ENCODE data around the gene FANK1.
"Not testable (repeated sequence)": the region's sequence is repeated elsewhere in the genome, so short reads cannot be mapped to it uniquely, and the experiment has no call there.

FANK1 gene

DNA sequence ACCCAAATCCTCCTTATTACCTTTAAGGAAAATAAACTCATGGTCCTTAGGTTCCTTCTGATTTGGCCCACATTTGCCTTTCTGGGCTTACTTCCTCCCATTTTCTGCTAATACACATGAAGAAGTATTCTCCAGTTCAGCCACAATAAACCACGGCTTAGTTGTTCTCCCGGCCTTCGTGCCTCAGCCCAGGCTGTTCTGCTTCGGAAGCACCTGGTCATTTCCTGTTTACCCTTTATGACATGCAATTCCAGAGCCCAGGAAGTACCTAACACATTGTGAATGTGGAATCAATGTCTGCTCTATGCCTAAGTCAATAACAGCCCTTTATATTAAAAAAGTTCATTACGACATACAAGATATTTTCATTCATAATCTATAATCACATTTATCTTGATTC lies 4.0 kb upstream of the FANK1 start:
- DNase-seq = not testable (repeated sequence)

DNA sequence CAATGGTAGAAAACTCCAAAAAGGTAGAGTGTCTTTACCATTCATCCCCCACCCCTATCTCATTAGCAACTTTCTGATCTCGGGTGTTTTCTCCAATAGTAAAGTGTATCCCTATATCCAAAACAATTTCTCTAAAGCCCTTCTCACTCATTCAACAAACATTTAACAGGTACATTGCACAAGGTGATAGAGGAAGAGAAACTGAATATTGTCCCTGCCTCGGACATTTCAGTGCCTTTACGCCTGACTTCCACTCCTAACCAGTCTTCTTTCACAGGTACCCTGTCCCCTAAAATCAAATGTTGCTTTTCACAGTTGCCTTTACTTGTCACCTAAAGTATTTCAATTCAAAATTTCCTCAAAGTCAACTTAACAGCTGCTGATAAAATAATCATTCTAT lies 2.2 kb upstream of the FANK1 start:
- not testable (repeated sequence) for DNase-seq

GRCh38 chr10:125895130-125896087 lies 955 bp upstream of the FANK1 start:
- DNase-seq = peak; percentile 11 to 17

DNA sequence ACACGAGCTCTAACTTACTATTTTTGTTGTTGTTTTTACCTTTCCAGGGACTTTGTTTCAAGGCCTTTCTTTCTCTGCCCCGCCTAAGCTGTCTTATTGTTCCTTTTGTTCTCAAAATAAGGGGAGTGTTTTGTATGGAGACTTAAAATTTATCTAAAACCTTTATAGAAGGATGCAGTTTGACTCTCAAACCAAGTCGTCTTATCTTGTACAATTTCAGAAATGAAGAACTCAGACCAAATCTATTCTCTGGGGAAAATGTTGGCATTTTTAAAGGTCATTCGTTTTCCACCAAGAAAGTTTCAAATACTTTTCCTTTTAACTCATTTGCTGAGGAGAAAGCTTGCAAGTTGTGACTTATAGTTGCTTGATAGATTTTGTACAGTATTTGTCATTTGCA lies 953 bp downstream of the FANK1 start:
- DNase-seq = not testable (repeated sequence)

- DNase-seq = peak in 1 of 2 experiments; percentile 5
Measured at GRCh38 chr10:125900963-125901362, 4.6 kb downstream of the FANK1 start.

DNA sequence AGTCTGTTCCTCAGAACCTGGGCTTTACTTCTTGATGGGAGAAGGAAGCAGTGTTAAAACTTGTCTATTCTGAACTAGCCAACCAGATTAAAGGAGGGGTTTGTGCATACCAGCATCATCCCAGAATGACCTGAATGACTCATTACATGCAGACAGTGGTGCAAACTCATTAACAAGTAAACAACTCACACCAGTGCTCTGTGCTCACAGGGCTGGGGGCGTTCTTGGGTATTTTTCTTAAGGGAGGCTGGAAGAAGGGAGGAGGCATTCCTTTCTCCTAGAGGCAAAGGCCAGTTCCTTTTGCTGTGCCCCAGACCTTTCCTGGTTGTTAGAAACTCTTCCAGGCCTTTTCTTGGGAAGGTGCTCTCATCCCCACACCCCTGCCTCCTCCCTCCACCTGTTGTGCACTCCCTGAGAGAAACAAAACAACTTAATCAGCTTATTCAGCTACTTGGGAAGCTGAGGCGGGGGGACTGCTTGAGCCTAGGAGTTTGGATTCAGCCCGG lies 6.8 kb downstream of the FANK1 start:
- DNase-seq = not testable (repeated sequence)

GRCh38 chr10:125905069-125905994 lies 9.0 kb downstream of the FANK1 start:
- not testable (repeated sequence) for DNase-seq

GRCh38 chr10:125907598-125907997 lies 11.2 kb downstream of the FANK1 start:
- not testable (repeated sequence) for DNase-seq

DNA sequence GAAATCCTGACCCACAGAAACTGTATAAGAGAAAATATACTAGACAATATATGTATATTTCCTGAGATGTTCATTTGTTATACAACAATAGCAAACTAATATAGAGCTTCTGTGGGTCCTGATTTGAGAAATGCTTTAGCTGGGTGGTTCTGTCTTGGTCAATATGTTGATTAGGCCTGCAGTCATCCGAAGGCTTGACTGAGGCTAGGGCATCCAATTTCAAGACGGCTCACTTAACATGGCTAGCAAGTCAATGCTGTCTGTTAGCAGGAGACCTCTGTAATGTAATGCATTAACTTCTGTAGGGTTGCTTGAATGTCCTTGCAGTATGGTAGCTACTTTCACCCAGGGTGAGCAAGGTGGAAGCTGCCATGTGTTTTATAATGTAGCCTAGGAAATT lies 12.4 kb downstream of the FANK1 start:
- DNase-seq = not testable (repeated sequence)

GRCh38 chr10:125909491-125909890 lies 13.1 kb downstream of the FANK1 start:
- not testable (repeated sequence) for DNase-seq

GRCh38 chr10:125911145-125911544 lies 14.8 kb downstream of the FANK1 start:
- no peak for DNase-seq

DNA sequence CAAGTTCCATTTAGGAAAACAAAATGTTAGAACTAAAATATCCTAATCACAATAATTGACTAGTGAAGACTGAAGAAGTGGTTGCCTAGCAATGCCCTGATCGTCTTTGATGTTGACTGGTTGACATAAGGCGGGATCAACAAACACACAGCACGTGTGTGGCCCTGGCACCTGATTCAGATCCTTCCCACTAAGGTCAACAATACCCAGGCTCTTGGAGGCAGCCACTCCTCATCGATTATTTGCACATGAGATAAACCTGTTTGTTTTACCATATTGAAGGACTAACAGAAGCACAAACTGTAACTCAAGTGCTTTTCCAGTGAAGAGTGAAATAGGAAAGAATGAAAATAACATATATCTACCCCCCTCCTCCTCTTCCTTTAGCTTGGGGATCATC lies 15.6 kb downstream of the FANK1 start:
- DNase-seq = no peak

DNA sequence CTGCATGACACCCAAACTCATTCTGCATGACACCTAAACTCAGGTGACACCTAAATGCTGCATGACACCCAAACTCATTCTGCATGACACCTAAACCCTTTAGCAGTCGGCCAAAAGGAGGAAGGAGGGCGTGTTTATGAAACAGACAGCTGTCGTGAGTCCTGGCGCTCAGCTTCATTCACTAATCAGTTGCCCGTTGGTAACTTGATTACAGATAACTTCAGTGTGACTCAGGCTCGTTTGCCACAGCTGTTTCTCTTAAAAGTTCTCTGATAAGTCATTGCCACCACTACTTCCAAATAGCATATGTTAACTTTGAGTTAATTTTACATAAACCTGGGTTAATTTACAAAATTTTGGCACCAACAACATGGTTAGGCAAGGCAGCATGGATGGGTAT lies 16.9 kb downstream of the FANK1 start:
- DNase-seq = not testable (repeated sequence)

- no peak for DNase-seq
Measured at GRCh38 chr10:125916977-125917376, 20.6 kb downstream of the FANK1 start.

DNA sequence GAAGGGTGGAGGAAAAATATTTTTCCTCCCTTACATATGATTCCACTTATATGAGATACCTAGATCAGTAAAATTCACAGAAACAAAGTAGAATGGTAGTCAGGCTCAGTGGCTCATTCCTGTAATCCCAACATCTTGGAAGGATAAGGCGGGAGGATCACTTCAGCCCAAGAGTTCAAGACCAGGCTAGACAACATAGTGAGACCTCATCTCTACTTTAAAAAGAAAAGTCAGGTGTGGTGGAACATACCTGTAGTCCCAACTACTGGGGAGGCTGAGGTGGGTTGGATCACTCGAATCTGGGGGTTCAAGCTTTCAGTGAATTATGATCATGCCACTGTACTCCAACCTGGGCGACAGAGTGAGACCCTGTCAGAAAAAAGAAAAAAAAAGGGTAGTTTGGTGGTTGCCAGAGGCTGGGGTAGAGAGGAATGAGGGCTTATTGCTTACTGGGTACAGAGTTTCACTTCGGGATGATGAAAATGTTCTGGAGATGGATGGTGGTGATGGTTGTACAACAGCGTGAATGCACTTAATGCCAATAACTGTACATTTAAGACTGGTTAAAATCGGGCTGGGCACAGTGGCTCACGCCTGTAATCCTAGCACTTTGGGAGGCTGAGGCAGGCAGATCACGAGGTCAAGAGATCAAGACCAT lies 21.5 kb downstream of the FANK1 start:
- not testable (repeated sequence) for DNase-seq

- not testable (repeated sequence) for DNase-seq
Measured at GRCh38 chr10:125921643-125922306, 25.4 kb downstream of the FANK1 start.

DNA sequence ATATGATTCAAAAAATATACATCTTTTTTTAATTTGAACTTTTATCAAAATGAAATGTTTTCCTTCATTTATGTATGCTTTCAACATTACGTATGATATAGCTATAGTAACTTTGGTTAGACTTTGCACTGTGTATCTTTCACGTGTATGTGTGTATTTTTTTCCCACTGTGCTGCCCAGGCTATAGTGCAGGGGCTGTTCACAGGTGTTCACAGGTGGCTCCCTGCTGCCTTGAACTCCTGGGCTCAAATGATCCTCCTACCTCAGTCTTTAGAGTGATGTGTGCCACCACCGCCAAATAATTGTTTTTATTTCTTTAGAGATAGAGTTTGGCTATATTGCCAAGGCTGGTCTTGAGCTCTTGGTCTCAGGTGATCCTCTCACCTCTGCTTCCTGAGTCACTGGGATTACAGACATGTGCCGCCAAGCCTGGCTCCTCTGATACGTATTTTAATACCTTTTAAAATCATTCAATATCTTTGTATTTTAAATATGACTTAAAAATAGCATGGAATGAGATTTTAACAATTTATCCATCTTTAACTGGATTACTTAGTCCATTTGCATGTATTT lies 29.0 kb downstream of the FANK1 start:
- DNase-seq = no peak

DNA sequence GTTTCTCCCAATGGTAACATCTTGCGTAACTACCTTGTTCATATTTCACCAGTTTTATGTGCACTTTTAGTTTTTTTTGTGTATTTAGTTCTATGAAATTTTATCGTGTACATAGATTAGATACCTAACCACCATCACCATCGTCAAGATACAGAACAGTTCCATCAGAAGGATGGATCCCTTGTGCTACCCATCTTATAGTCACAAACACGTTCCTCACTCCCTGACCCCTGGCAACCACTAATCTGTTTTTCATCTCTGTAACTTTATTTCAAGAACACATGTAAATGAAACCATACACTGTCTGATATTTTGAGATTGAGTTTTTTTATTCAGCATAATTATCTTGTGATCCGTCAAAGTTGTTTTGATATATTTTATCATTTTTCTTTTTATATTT lies 29.9 kb downstream of the FANK1 start:
- no peak for DNase-seq

GRCh38 chr10:125927265-125927664 lies 30.9 kb downstream of the FANK1 start:
- not testable (repeated sequence) for DNase-seq

- no peak for DNase-seq
Measured at GRCh38 chr10:125928928-125929585, 32.7 kb downstream of the FANK1 start.

- no peak for DNase-seq
Measured at GRCh38 chr10:125929618-125930017, 33.3 kb downstream of the FANK1 start.

Data from SW 1271 (cell line).